ENCODE measurements around the gene ZBTB20.

The ZBTB20 gene

DNA sequence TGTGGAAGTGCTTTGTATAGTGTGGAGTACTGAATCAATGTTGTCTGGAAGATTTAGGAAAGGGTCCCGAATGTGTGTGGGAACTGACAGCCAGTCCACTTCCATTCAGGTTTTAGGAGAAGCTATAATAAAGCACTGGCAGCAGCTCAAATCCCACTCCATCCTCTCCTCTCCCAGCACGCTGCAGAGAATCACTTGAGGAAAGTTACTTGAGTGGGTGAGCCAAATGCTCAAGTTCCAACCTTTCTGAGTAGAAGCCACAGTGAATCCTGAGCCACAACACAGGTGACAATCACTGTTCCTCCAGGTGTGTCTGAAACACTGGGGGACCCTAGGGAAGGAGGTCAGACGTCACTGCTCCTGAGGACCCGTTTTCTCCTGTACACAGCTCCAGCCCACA lies 746.7 kb downstream of the ZBTB20 start:
- TF ChIP-seq, protein P1, sequence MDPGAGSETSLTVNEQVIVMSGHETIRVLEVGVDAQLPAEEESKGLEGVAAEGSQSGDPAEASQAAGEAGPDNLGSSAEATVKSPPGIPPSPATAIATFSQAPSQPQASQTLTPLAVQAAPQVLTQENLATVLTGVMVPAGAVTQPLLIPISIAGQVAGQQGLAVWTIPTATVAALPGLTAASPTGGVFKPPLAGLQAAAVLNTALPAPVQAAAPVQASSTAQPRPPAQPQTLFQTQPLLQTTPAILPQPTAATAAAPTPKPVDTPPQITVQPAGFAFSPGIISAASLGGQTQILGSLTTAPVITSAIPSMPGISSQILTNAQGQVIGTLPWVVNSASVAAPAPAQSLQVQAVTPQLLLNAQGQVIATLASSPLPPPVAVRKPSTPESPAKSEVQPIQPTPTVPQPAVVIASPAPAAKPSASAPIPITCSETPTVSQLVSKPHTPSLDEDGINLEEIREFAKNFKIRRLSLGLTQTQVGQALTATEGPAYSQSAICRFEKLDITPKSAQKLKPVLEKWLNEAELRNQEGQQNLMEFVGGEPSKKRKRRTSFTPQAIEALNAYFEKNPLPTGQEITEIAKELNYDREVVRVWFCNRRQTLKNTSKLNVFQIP (CRISPR knock-in tag; IDR thresholded peaks at IDR 0.05; ENCODE audit: borderline replicate concordance, low read depth): no peak
- TF ChIP-seq CSDC2 (CRISPR knock-in tag; IDR thresholded peaks at IDR 0.05): no peak
- no peak for TF ChIP-seq BACH2 (CRISPR knock-in tag; IDR thresholded peaks at IDR 0.05; ENCODE audit: borderline replicate concordance)
- no peak for TF ChIP-seq ESRRG (CRISPR knock-in tag; IDR thresholded peaks at IDR 0.05)
- TF ChIP-seq GLIS3 (CRISPR knock-in tag; IDR thresholded peaks at IDR 0.05): no peak
- TF ChIP-seq, protein P2, sequence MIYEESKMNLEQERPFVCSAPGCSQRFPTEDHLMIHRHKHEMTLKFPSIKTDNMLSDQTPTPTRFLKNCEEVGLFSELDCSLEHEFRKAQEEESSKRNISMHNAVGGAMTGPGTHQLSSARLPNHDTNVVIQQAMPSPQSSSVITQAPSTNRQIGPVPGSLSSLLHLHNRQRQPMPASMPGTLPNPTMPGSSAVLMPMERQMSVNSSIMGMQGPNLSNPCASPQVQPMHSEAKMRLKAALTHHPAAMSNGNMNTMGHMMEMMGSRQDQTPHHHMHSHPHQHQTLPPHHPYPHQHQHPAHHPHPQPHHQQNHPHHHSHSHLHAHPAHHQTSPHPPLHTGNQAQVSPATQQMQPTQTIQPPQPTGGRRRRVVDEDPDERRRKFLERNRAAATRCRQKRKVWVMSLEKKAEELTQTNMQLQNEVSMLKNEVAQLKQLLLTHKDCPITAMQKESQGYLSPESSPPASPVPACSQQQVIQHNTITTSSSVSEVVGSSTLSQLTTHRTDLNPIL (CRISPR knock-in tag; IDR thresholded peaks at IDR 0.05; ENCODE audit: low read depth): no peak
- no peak for TF ChIP-seq TOX (CRISPR knock-in tag; IDR thresholded peaks at IDR 0.05; ENCODE audit: borderline replicate concordance)
- TF ChIP-seq ZC3H10 (CRISPR knock-in tag; IDR thresholded peaks at IDR 0.05): no peak
- no peak for TF ChIP-seq ZNF70 (CRISPR knock-in tag; IDR thresholded peaks at IDR 0.05)
- no peak for TF ChIP-seq TSHZ2 (CRISPR knock-in tag; IDR thresholded peaks at IDR 0.05)
- no peak for TF ChIP-seq ISL1 (CRISPR knock-in tag; IDR thresholded peaks at IDR 0.05)
- TF ChIP-seq, protein P3, sequence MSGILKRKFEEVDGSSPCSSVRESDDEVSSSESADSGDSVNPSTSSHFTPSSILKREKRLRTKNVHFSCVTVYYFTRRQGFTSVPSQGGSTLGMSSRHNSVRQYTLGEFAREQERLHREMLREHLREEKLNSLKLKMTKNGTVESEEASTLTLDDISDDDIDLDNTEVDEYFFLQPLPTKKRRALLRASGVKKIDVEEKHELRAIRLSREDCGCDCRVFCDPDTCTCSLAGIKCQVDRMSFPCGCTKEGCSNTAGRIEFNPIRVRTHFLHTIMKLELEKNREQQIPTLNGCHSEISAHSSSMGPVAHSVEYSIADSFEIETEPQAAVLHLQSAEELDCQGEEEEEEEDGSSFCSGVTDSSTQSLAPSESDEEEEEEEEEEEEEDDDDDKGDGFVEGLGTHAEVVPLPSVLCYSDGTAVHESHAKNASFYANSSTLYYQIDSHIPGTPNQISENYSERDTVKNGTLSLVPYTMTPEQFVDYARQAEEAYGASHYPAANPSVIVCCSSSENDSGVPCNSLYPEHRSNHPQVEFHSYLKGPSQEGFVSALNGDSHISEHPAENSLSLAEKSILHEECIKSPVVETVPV (CRISPR knock-in tag; IDR thresholded peaks at IDR 0.05): no peak
- no peak for TF ChIP-seq ZFP3 (CRISPR knock-in tag; IDR thresholded peaks at IDR 0.05)
- no peak for TF ChIP-seq PPARA (CRISPR knock-in tag; IDR thresholded peaks at IDR 0.05; ENCODE audit: borderline replicate concordance)
- TF ChIP-seq, protein P4, sequence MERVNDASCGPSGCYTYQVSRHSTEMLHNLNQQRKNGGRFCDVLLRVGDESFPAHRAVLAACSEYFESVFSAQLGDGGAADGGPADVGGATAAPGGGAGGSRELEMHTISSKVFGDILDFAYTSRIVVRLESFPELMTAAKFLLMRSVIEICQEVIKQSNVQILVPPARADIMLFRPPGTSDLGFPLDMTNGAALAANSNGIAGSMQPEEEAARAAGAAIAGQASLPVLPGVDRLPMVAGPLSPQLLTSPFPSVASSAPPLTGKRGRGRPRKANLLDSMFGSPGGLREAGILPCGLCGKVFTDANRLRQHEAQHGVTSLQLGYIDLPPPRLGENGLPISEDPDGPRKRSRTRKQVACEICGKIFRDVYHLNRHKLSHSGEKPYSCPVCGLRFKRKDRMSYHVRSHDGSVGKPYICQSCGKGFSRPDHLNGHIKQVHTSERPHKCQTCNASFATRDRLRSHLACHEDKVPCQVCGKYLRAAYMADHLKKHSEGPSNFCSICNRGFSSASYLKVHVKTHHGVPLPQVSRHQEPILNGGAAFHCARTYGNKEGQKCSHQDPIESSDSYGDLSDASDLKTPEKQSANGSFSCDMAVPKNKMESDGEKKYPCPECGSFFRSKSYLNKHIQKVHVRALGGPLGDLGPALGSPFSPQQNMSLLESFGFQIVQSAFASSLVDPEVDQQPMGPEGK (CRISPR knock-in tag; IDR thresholded peaks at IDR 0.05; ENCODE audit: borderline replicate concordance): no peak
- no peak for TF ChIP-seq RARB (CRISPR knock-in tag; IDR thresholded peaks at IDR 0.05)
- TF ChIP-seq ARNTL (CRISPR knock-in tag; IDR thresholded peaks at IDR 0.05; ENCODE audit: borderline replicate concordance, low read depth): no peak
- no peak for TF ChIP-seq ZNF565 (CRISPR knock-in tag; conservative IDR thresholded peaks at IDR 0.05; ENCODE audit: low read depth)
- TF ChIP-seq ZNF8 (CRISPR knock-in tag; IDR thresholded peaks at IDR 0.05): no peak
- ATAC-seq: peak; percentile 29

- no peak for ATAC-seq
- TF ChIP-seq PPARA (CRISPR knock-in tag; IDR thresholded peaks at IDR 0.05; ENCODE audit: borderline replicate concordance) (no peak), ISL1 (CRISPR knock-in tag; IDR thresholded peaks at IDR 0.05) (no peak), ARNTL (CRISPR knock-in tag; IDR thresholded peaks at IDR 0.05; ENCODE audit: borderline replicate concordance, low read depth) (no peak), RARB (CRISPR knock-in tag; IDR thresholded peaks at IDR 0.05) (no peak), ESRRG (CRISPR knock-in tag; IDR thresholded peaks at IDR 0.05) (no peak), CSDC2 (CRISPR knock-in tag; IDR thresholded peaks at IDR 0.05) (no peak), BACH2 (CRISPR knock-in tag; IDR thresholded peaks at IDR 0.05; ENCODE audit: borderline replicate concordance) (no peak), ZFP30 (CRISPR knock-in tag; IDR thresholded peaks at IDR 0.05) (no peak), ZC3H10 (CRISPR knock-in tag; IDR thresholded peaks at IDR 0.05) (no peak), TOX (CRISPR knock-in tag; IDR thresholded peaks at IDR 0.05; ENCODE audit: borderline replicate concordance) (no peak), ZNF565 (CRISPR knock-in tag; conservative IDR thresholded peaks at IDR 0.05; ENCODE audit: low read depth) (no peak)
- TF ChIP-seq, protein P2 (CRISPR knock-in tag; IDR thresholded peaks at IDR 0.05; ENCODE audit: low read depth): no peak
Measured at GRCh38 chr3:114394551-114394950, 752.5 kb downstream of the ZBTB20 start.

Measured in SK-N-SH treated with all-trans-retinoic acid at 6 μM for 48 hours (cell line).